GM10266 (cell line): ENCODE measurements around the gene FBXL16.
"Not testable (repeated sequence)": the region's sequence is repeated elsewhere in the genome, so short reads cannot be mapped to it uniquely, and the experiment has no call there.

ENCODE experiments used
- DNase-seq: peaks from one replicate; pipeline ENCODE4 v3.0.0; 2012; ENCODE audit errors: extremely low spot score
- CTCF ChIP-seq: IDR thresholded peaks from 2 replicates; pipeline ENCODE4 v1.5.1; 2012; ENCODE audit warnings: mild to moderate bottlenecking, low read depth; ENCODE audit not compliant: control insufficient read depth, insufficient read depth; ENCODE audit errors: missing control alignments

The FBXL16 gene

DNA sequence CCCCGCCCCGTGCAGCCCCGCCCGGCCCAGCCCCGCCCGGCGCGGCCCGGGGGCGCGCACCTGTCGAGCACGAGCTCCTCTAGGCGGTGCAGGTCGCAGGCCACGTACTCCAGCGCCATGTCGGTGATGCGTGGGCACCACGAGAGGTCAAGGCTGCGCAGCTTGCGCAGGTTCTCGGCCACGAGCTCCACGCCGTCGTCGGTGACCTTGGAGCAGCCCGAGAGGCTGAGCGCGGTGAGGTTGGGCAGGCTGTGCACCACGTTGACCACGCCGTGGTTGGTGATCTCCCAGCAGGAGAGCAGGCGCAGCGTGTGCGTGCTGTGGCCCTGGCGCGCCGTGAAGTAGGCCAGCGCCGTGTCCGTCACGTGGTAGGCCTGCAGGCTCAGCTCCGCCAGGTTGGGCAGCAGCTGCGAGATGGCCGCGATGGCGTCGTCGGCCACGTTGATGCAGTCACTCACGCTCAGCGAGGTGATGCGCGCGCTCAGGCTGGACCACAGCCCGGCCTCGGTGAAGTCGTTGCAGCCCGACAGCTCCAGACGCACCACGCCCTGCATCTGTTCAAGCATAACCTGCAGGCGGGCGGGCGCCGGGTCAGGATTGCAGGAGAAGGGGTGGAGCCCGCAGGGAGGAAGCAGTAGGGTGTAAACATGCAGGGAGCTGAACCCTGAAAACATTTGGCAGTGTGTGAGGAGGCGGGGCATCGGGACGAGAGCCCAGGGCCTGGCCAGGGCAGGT lies 10.1 kb downstream of the FBXL16 start:
- TF ChIP-seq CTCF = no peak
- peak; percentile 90 for DNase-seq

- no peak for TF ChIP-seq CTCF
- no peak for DNase-seq
Observed at GRCh38 chr16:694863-695354, 10.7 kb downstream of the FBXL16 start.

DNA sequence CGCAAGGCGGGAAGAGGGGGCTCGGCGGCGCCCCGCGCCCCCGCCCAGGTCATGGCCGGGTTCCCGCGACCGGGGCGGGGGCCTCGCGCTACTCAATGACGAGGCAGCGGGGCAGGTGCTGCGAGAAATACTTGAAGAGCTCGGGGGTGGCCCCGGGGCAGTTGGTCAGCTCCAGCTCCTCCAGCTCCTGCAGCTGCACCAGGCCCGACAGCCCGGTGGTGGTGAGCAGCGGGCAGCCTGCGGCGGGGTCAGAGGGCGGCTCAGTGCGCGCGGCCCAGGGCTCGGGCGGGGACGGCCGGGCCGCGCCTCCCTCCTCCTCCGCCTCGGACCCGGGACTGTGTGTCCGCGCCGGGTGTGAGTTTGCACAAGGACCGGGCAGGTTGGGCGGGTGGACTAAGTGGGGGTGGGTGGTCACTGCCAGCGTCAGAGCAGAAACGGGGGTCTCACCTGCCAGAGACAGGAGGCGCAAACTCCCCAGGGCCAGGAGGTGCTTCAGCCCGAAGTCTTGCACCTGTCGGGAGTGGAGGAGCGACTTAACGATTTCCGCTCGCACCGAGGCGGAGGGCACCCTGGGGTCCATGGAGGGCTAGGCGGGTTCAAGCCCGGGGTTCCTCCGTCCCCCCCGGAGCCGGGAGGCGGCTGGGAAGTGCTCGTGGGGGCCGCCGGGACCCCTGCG lies 11.3 kb downstream of the FBXL16 start:
- no peak for DNase-seq
- TF ChIP-seq CTCF = no peak

GRCh38 chr16:693766-694165 lies 11.8 kb downstream of the FBXL16 start:
- TF ChIP-seq CTCF = no peak
- no peak for DNase-seq

DNA sequence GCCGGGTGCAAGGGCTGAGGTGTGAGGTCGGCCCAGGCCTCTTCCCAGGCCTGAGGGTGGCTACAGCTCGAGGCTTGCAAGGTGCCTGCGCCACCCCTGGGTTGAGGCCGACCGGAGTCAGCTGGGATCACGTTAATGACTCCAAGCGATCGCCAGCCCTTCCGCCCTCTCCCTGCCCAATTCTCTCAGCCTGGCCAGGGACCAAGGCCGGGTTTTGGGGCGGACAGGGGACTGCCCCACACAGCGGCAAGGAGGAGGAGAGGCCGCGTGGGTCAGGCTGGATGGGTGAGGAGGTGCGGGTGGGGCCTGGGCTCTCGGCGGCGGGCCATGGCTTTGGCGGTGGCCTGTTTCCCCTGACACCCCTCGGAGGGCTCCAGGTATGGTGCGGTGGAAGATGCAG lies 12.2 kb downstream of the FBXL16 start:
- no peak for DNase-seq
- no peak for TF ChIP-seq CTCF

DNA sequence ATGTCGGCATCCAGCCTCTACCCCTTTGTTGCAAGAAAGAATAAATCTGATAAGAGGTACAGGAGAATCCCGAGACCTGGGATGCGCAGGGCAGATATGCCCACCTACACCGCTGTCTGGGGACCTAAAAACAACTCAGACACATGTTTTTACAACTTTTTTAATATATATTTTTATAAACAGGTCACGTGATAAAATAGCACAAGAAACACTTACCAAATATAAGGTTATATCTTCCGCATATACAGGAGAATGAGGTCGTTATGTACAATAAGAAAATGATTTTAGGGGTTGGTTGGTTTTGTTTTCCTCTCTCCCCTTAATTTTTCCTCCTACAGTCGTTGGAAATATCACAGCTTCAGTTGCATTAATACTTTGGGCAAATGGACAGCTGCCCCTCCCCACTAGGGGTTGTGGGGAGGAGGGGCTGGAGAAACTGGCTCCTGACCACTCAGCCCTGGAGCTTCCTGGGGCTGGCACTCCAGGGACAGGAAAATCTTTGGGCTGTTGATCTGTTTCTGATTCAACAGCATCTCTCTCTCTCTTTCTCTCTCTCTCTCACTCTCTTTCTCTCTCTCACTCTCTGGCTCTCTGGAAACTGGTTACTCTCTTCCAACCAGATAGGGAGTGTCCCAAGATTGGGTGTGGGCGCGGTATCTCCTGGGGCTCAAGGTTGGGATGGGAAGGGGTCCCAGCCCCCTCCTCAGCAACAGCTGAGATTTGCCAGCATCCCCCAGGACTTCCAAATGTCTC lies 13.1 kb downstream of the FBXL16 start:
- TF ChIP-seq CTCF = no peak
- no peak for DNase-seq

- DNase-seq = not testable (repeated sequence)
Observed at GRCh38 chr16:691242-691641, 14.4 kb downstream of the FBXL16 start.
